Muscle of back (tissue), 13 donors: ENCODE results near the gene TMEM107. TPM values are rescaled to one million over a fixed set of nuclear protein-coding genes. Genes with fewer than 3 reads are reported as not detected.
"Not testable (repeated sequence)": the region's sequence is repeated elsewhere in the genome, so short reads cannot be mapped to it uniquely, and the experiment has no call there.

Experiments
- DNase-seq, 3 donors: peaks; one replicate each; pipeline versions ENCODE4 v3.0.0 to v3.0.0-alpha.2; 2013
- long read RNA-seq, 9 donors: transcript quantifications; one replicate each; lab custom pipeline, GENCODE V29; 2026
- polyA plus RNA-seq, 10 donors: library from polyadenylated mRNA; unstranded; fragments of 120-200 nt; gene quantifications; one replicate each; pipeline ENCODE4 v1.2.1, GENCODE V29; 2013; ENCODE audit not compliant: insufficient read length in 10 of 10

TMEM107 gene
- 1 to 10 TPM; 4.8 to 7.6 (median 6.3) TPM for polyA plus RNA-seq
- long read RNA-seq, donor 1, partial matches to known transcripts = 0 of 4 reads
- long read RNA-seq, donor 1, other reads (novel, unspliced or antisense) = 0 of 4 reads
- long read RNA-seq, donor 2, partial matches to known transcripts = 0 of 2 reads
- long read RNA-seq, donor 2, other reads (novel, unspliced or antisense) = 0 of 2 reads
- long read RNA-seq, donor 3 = 0 reads
- long read RNA-seq, donor 4, partial matches to known transcripts = 0 of 1 reads
- long read RNA-seq, donor 4, other reads (novel, unspliced or antisense) = 0 of 1 reads
- long read RNA-seq, donor 5, partial matches to known transcripts = 0 of 3 reads
- long read RNA-seq, donor 5, other reads (novel, unspliced or antisense) = 0 of 3 reads
- long read RNA-seq, donor 6, partial matches to known transcripts = 0 of 3 reads
- long read RNA-seq, donor 6, other reads (novel, unspliced or antisense) = 0 of 3 reads
- long read RNA-seq, donor 7, partial matches to known transcripts = 0 of 3 reads
- long read RNA-seq, donor 7, other reads (novel, unspliced or antisense) = 0 of 3 reads
- long read RNA-seq, donor 8, transcript TMEM107-204 (5 exons, 747 nt) = major isoform, 5 of 6 reads
- long read RNA-seq, donor 8, partial matches to known transcripts = 0 of 6 reads
- long read RNA-seq, donor 8, other reads (novel, unspliced or antisense) = 0 of 6 reads
- long read RNA-seq, donor 9 = 0 reads

GRCh38 chr17:8176197-8176940, at the start of gene TMEM107:
TSS of gene TMEM107 (minus strand) at chr17:8176380. CDS start at chr17:8176286, 94 bp downstream.
- peak; percentile 83 to 97 (median 94) for DNase-seq

- DNase-seq = no peak
Observed at GRCh38 chr17:8224891-8225812, 49.0 kb upstream of the TMEM107 start.

GRCh38 chr17:8223356-8224126, 47.4 kb upstream of the TMEM107 start:
- peak; percentile 50 to 89 (median 71) for DNase-seq

- peak; percentile 95 to 97 (median 95) for DNase-seq
Observed at GRCh38 chr17:8222630-8223355, 46.6 kb upstream of the TMEM107 start.

- no peak for DNase-seq
Observed at GRCh38 chr17:8222380-8222629, 46.1 kb upstream of the TMEM107 start.

- peak; percentile 95 to 97 (median 95) for DNase-seq
Observed at GRCh38 chr17:8221663-8222379, 45.6 kb upstream of the TMEM107 start.

GRCh38 chr17:8220783-8221662, 44.8 kb upstream of the TMEM107 start:
- peak; percentile 95 to 97 (median 97) for DNase-seq

- DNase-seq = not testable (repeated sequence)
Observed at GRCh38 chr17:8214000-8214399, 37.8 kb upstream of the TMEM107 start.

- no peak for DNase-seq
Observed at GRCh38 chr17:8212312-8213180, 36.4 kb upstream of the TMEM107 start.

- peak in 1 of 3 donors; percentile 32 for DNase-seq
Observed at GRCh38 chr17:8210761-8211458, 34.7 kb upstream of the TMEM107 start.

GRCh38 chr17:8209907-8210760, 34.0 kb upstream of the TMEM107 start, which contains the start of gene AURKB:
TSS of gene AURKB (minus strand) at chr17:8210575. CDS start at chr17:8210224, 351 bp downstream.
- peak; percentile 97 to 98 (median 98) for DNase-seq

GRCh38 chr17:8206536-8206935, 30.4 kb upstream of the TMEM107 start:
- DNase-seq = no peak

GRCh38 chr17:8204761-8205555, 28.8 kb upstream of the TMEM107 start:
- no peak for DNase-seq

- peak; percentile 91 to 95 (median 92) for DNase-seq
Observed at GRCh38 chr17:8192070-8192815, 16.1 kb upstream of the TMEM107 start.
